MM.1S (cell line): ENCODE data around the gene BCR.

Source experiments
- EZH2 ChIP-seq: fragments of 300-600 bp; sonication (generic); optimal IDR thresholded peaks from 2 replicates; pipeline ENCODE3; 2017; ENCODE audit warnings: low read depth, mild to moderate bottlenecking, antibody characterized with exemption, low read length, mixed read lengths
- EZH2phosphoT487 ChIP-seq: fragments of 300-600 bp; sonication (generic); IDR thresholded peaks from 2 replicates; pipeline ENCODE4 v1.6.1; 2018; ENCODE audit warnings: antibody characterized with exemption, low read length
- TF ChIP-seq, protein P1 (sequence below): fragments of 300-600 bp; sonication (generic); IDR thresholded peaks from 2 replicates; pipeline ENCODE4 v1.5.1; 2016; ENCODE audit warnings: antibody characterized with exemption, low read length, mixed read lengths

DNA sequence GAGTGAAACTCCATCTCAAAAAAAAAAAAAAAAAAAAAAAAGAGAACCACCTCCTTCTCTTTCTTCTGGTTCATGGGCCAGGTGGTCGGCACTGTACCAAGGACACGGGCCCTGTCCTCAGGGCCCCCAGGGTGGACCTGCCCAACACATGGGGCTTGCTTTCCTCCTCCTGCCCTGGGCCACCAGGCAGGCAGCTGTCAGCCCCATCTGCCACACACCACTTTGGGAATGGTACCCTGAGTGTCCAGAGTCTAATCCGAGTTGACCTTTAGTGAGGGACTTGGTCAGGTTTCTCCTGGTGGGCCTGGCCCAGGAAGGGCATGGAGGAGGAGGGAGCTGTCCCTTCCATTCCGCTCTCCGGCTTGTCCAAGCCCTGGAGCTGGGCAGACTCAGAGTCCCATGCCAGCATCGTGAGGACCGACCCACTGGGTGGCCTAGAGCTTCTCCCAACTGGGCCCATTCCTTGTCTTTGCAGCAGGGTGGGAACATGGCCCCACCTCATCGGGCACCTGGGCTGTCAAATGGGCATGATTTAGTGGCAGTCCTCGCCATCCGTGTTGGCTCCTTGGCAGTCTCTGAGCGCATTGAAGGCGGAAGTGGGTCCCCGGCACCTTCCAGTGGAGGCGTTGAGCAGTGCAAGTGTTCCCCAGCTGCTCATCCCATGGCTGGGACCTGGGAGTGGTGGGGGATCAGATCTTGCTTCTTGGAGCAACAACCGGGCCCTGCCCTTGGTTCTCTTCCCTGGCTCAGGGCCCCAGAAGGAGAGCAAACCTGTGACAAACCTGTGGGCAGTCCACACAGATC, 94.8 kb downstream of the BCR start:
- TF ChIP-seq, protein P1, sequence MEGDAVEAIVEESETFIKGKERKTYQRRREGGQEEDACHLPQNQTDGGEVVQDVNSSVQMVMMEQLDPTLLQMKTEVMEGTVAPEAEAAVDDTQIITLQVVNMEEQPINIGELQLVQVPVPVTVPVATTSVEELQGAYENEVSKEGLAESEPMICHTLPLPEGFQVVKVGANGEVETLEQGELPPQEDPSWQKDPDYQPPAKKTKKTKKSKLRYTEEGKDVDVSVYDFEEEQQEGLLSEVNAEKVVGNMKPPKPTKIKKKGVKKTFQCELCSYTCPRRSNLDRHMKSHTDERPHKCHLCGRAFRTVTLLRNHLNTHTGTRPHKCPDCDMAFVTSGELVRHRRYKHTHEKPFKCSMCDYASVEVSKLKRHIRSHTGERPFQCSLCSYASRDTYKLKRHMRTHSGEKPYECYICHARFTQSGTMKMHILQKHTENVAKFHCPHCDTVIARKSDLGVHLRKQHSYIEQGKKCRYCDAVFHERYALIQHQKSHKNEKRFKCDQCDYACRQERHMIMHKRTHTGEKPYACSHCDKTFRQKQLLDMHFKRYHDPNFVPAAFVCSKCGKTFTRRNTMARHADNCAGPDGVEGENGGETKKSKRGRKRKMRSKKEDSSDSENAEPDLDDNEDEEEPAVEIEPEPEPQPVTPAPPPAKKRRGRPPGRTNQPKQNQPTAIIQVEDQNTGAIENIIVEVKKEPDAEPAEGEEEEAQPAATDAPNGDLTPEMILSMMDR = no peak
- TF ChIP-seq EZH2phosphoT487 (no peak), EZH2 (no peak)
